GM12878 (cell line): ENCODE results near the gene PLXNB2. TPM values are rescaled to one million over a fixed set of nuclear protein-coding genes. Genes with fewer than 3 reads are reported as not detected.

ENCODE experiments used
- ATAC-seq: fragments of 200-7000 bp; cut with Tn5 transposase; 3 replicates; pipeline ENCODE4 v1.9.1; 2020; ENCODE audit warnings: mild to moderate bottlenecking, moderate library complexity
- BruUV-seq: library from RNA; stranded (reverse); fragments of 400-500 nt; replicated peaks from 2 replicates; lab custom pipeline; 2021; lab: Mats Ljungman, UMichigan
- CTCF ChIA-PET: fragments of 300-600 bp; sonication (Branson Sonifier 250); formaldehyde crosslinking; extraction: SDS; loops from one replicate; lab custom pipeline; 2021; ENCODE audit warnings: inconsistent platforms; lab: Yijun Ruan, JAX
- POLR2A ChIA-PET: fragments of 350-600 bp; formaldehyde crosslinking; extraction: SDS; loops from one replicate; lab custom pipeline; 2021; ENCODE audit warnings: inconsistent platforms; lab: Charles Lee
- RAD21 ChIA-PET: fragments of 300-600 bp; sonication (Branson Sonifier 250); formaldehyde crosslinking; loops from one replicate; lab custom pipeline; 2023; ENCODE audit warnings: antibody characterized with exemption; ENCODE audit not compliant: unreplicated experiment; lab: Charles Lee
- SMC1A ChIA-PET: fragments of 300-600 bp; sonication (Branson Sonifier 250); formaldehyde crosslinking; loops from one replicate; lab custom pipeline; 2023; ENCODE audit not compliant: unreplicated experiment, uncharacterized antibody; lab: Charles Lee
- DNase-seq: peaks from one replicate; pipeline ENCODE4 v3.0.0-alpha.2; 2011; ENCODE audit warnings: low read depth, low spot score
- FAIRE-seq: peaks from 3 replicates; lab custom pipeline; 2011; peaks lifted over from hg19 to GRCh38; lab: Jason Lieb, UNC
- H2AFZ ChIP-seq: 2 replicates; pipeline ENCODE4 v1.6.0; 2011; ENCODE audit warnings: low read depth, low read length, control low read depth; ENCODE audit not compliant: control insufficient read depth
- H3K27ac ChIP-seq: 2 replicates; pipeline ENCODE4 v1.5.1; 2011; ENCODE audit warnings: control low read depth; ENCODE audit not compliant: control insufficient read depth, insufficient read depth
- H3K27me3 ChIP-seq, 2 experiments: replicated peaks in 1 of 2; 2 replicates each; pipeline versions ENCODE4 v1.6.0 to v1.6.1; 2011; ENCODE audit warnings: low read length in 1 of 2; ENCODE audit not compliant: control insufficient read depth in 2 of 2, insufficient read depth in 2 of 2
- H3K36me3 ChIP-seq, 2 experiments: 2 replicates each; pipeline ENCODE4 v1.5.1; 2011; ENCODE audit warnings: low read length in 1 of 2; ENCODE audit not compliant: control insufficient read depth in 2 of 2, insufficient read depth in 2 of 2
- H3K4me1 ChIP-seq: 2 replicates; pipeline ENCODE4 v1.6.1; 2011; ENCODE audit warnings: mild to moderate bottlenecking, low read length, moderate library complexity, mixed read lengths; ENCODE audit not compliant: control insufficient read depth, insufficient read depth
- H3K4me2 ChIP-seq: 2 replicates; pipeline ENCODE4 v1.6.0; 2011; ENCODE audit warnings: control low read depth; ENCODE audit not compliant: control insufficient read depth, insufficient read depth
- H3K4me3 ChIP-seq: fragments of 200-600 bp; sonication (generic); 2 replicates; pipeline ENCODE4 v1.5.1; 2016
- H3K79me2 ChIP-seq: 2 replicates; pipeline ENCODE4 v1.6.0; 2011; ENCODE audit warnings: low read length; ENCODE audit not compliant: control insufficient read depth, insufficient read depth
- H3K9ac ChIP-seq: 2 replicates; pipeline ENCODE4 v1.8.0; 2011; ENCODE audit warnings: low read length, control low read depth, mixed read lengths; ENCODE audit not compliant: control insufficient read depth, insufficient read depth
- H3K9me3 ChIP-seq: replicated peaks from 3 replicates; pipeline ENCODE4 v1.5.1; 2011; ENCODE audit warnings: mild to moderate bottlenecking, low read length; ENCODE audit not compliant: control insufficient read depth, insufficient read depth
- H4K20me1 ChIP-seq: 2 replicates; pipeline ENCODE4 v1.6.0; 2011; ENCODE audit not compliant: control insufficient read depth, insufficient read depth
- ASH2L ChIP-seq: fragments of 300-600, 200-600 bp; sonication (generic); IDR thresholded peaks from 2 replicates; pipeline ENCODE4 v1.6.1; 2017; ENCODE audit warnings: low read depth, mild to moderate bottlenecking, borderline replicate concordance
- ATF7 ChIP-seq: fragments of 450-650 bp; IDR thresholded peaks from 2 replicates; pipeline ENCODE4 v1.6.1; 2016; ENCODE audit warnings: low read depth, mild to moderate bottlenecking
- GATAD2B ChIP-seq: fragments of 450-650 bp; conservative IDR thresholded peaks from 2 replicates; pipeline ENCODE4 v1.6.1; 2017; ENCODE audit warnings: low read depth, mild to moderate bottlenecking, moderate library complexity
- MEF2B ChIP-seq: fragments of 450-650 bp; IDR thresholded peaks from 2 replicates; pipeline ENCODE4 v1.6.1; 2018; ENCODE audit warnings: mild to moderate bottlenecking, moderate library complexity; ENCODE audit not compliant: partially characterized antibody, poor library complexity, severe bottlenecking
- PKNOX1 ChIP-seq: fragments of 450-650 bp; IDR thresholded peaks from 2 replicates; pipeline ENCODE4 v1.6.1; 2016; ENCODE audit warnings: mild to moderate bottlenecking
- POLR2A ChIP-seq: IDR thresholded peaks from 2 replicates; pipeline ENCODE4 v1.6.1; 2011; ENCODE audit warnings: low read depth, mild to moderate bottlenecking, low read length
- SPI1 ChIP-seq: IDR thresholded peaks from 2 replicates; pipeline ENCODE4 v1.6.1; 2011; ENCODE audit warnings: low read depth, mild to moderate bottlenecking, low read length, moderate library complexity, borderline replicate concordance; ENCODE audit not compliant: insufficient read depth
- SREBF1 ChIP-seq: IDR thresholded peaks from 2 replicates; pipeline ENCODE4 v1.6.1; 2012; ENCODE audit warnings: mild to moderate bottlenecking, low read length
- SRF ChIP-seq, 2 experiments: IDR thresholded peaks; 2 replicates each; pipeline ENCODE4 v1.6.1; 2011; ENCODE audit warnings: low read depth in 2 of 2, low read length in 2 of 2, mild to moderate bottlenecking in 1 of 2, moderate library complexity in 1 of 2
- WGBS: methylation state at CpG from one replicate; pipeline ENCODE4 v1.1.6; 2016; ENCODE audit warnings: low lambda C conversion rate; ENCODE audit not compliant: insufficient replicate concordance, insufficient coverage; ENCODE audit errors: missing lambda C conversion rate; 5-methylcytosine and 5-hydroxymethylcytosine counted together
- in situ Hi-C: fragments of 300-500 bp; cut with MboI; formaldehyde crosslinking; loops from 9 replicates; pipeline ENCODE4 v1.14.3; 2018; ENCODE audit warnings: mixed read lengths
- intact Hi-C: fragments of 100-400 bp; cut with micrococcal nuclease; formaldehyde crosslinking; loops from one replicate; pipeline ENCODE4 v1.14.2; 2022; ENCODE audit not compliant: unreplicated experiment
- polyA plus RNA-seq, 11 experiments: library from polyadenylated mRNA; depleted of rRNA in 4 of 11; unstranded in 6 of 11; stranded (reverse) in 5 of 11; fragments of >200 nt; fragmentation: Nextera tagmentation in 4 of 11; fragmentation: Illumina TruSeq in 1 of 11; extraction: Ambion mirVana in 4 of 11; extraction: Trizol in 1 of 11; gene quantifications; 1 replicate in 1 of 11; 2 replicates in 10 of 11; pipeline versions ENCODE4 v1.2.1 to v1.2.3, GENCODE V29; 2011 to 2016; ENCODE audit warnings: inconsistent platforms in 2 of 11, missing spikeins in 2 of 11, low read depth in 1 of 11
- total RNA-seq, 4 experiments: library from RNA; depleted of rRNA in 3 of 4; stranded (reverse); fragments of >200 nt in 3 of 4; fragmentation: Illumina TruSeq in 1 of 4; extraction: Trizol in 1 of 4; gene quantifications; 2 replicates each; pipeline versions ENCODE4 v1.2.1 to v1.2.3, GENCODE V29; 2013 to 2021

Gene PLXNB2
- total and polyA plus RNA-seq, 10 of the 15 experiments (the other 5 are each of a cell fraction or from before 2014, with no cell fraction given), result 0.68 to 134 (median 41.9) TPM

DNA sequence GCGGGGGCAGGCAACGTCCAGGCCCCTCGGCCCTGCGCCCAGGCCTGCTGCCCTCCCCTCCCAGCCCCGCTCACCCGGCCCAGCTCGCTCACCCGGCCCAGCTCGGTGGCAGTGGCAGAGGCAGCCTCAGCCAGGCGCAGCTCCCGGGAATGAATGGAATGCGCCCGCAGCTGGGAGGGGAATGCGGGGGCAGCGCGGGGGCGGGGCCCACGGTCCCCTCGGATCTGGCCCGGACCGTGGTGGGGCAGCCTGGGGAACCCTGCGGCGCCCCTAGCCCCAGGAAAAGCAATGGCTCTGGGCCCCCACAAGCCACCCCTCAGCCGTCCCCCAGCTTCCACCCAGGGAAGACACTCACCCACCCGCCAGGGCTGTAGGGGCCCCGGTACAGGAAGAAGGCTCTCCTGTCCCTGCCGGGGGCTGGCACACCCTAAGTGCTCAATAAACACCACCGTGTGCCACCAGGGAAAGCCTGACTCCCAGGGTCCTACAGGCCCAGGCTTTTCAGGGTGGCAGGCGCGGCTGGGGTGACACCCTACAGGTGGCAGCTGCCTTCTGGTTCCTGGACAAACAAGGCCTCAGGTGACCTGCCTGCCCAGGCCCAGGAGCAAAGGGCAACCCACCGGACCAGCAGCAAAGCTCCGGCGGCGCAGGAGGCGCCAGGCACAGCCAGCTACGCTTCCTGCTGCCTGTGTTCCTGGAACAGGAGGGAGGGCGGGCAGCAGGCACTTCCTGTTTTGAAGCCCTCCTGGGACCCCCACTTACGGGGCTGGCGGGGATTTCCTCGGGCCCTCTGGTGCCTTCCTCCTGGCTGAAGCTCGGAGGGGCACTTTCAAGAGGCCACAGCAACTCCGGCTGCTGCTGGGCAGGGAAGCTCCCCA, 13.8 kb downstream of the PLXNB2 start:
- DNase-seq (no peak), FAIRE-seq (no peak), ATAC-seq (peak; percentile 33)
- RAD21 ChIA-PET, result interaction anchor here (1.4 to 2.8 kb wide), 3 partner anchors 9 to 17 kb away, joined by 4 to 10 read pairs (median 5); no protein-coding TSS in a partner anchor
- peaks cover 10 to 29% of the 10 kb centered on the region in 2 experiments; a peak in 3 of 4 replicates for H3K36me3 ChIP-seq
- WGBS, result 31% methylated on average over 18 of the region's 42 CpGs
- H3K9ac ChIP-seq, result peak overlapping the region; percentile 34; the same call in 1 of the 2 replicates
- intact Hi-C loops, result no loop called here
- H3K27ac ChIP-seq, result peak overlapping the region; percentile 70; the same call in 1 of the 2 replicates
- no TSS peak for BruUV-seq
- SMC1A ChIA-PET, result interaction anchor here (2.9 kb wide), 1 partner anchor 11 kb away, joined by 21 read pairs; no protein-coding TSS in a partner anchor
- no peak overlapping the region for H2AFZ ChIP-seq
- H4K20me1 ChIP-seq, result no peaks in the 10 kb centered on the region; the same call in none of the 2 replicates
- TF ChIP-seq SPI1 (peak; percentile 80; the same call in 1 of the 2 replicates), SREBF1 (no peak), PKNOX1 (no peak), ATF7 (no peak), SRF (IDR thresholded peaks at IDR 0.05; ENCODE audit: low read depth in 2 of 2, low read length in 2 of 2) (no peak), MEF2B (peak; percentile 38), POLR2A (peak; percentile 32; the same call in 1 of the 2 replicates), ASH2L (no peak), GATAD2B (peak; percentile 48; the same call in 1 of the 2 replicates)
- peak overlapping the region; percentile 19; the same call in 1 of the 2 replicates for H3K4me3 ChIP-seq
- H3K4me1 ChIP-seq, result peaks cover 27% of the 10 kb centered on the region
- H3K9me3 ChIP-seq, result no peaks in the 10 kb centered on the region
- CTCF ChIA-PET, result interaction anchor here (0.6 to 2.5 kb wide), 7 partner anchors 9 to 176 kb away, joined by 3 to 12 read pairs (median 4); no protein-coding TSS in a partner anchor
- H3K4me2 ChIP-seq, result peak overlapping the region; percentile 40
- in situ Hi-C loops, result no loop called here
- POLR2A ChIA-PET, result interaction anchor here (0.9 to 3.7 kb wide), 4 partner anchors 8 to 33 kb away, joined by 3 to 22 read pairs (median 3); partner anchors contain the start of gene DENND6B
- H3K27me3 ChIP-seq, result no peaks in the 10 kb centered on the region
- H3K79me2 ChIP-seq, result peaks cover 58% of the 10 kb centered on the region
